Stimulated activated CD8-positive, alpha-beta memory T cell treated with anti-CD3 and anti-CD28 coated beads, Interleukin-4, amount 100 ng/mL, for 1 hour (primary cell): ENCODE results near the gene DENR.
"Not testable (repeated sequence)": the region's sequence is repeated elsewhere in the genome, so short reads cannot be mapped to it uniquely, and the experiment has no call there.

ENCODE experiments used
- DNase-seq, 2 donors: peaks; one replicate each; pipeline ENCODE4 v3.0.0-alpha.2; 2020; ENCODE audit warnings: low read depth in 2 of 2, low spot score in 1 of 2

The DENR gene

DNA sequence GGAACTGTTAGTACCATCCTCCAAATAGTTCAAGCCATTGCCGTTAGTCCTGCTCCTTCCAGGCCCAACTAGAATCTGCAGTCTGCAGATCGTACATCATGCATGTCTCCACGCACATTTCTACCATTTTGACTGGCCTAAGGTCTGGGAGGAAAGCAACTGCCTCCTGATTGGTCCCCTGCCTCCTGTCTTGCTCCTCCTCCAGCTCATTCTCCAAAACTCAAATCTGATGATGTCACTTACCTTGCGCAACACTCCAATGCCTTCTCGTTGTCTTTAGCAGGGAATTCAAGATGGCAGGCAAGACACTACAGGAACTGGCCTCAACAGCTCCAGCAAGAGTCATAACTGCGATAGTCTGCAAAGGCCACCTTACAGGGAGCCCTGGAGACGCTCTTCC lies 12.3 kb upstream of the DENR start:
- DNase-seq = no peak

DNA sequence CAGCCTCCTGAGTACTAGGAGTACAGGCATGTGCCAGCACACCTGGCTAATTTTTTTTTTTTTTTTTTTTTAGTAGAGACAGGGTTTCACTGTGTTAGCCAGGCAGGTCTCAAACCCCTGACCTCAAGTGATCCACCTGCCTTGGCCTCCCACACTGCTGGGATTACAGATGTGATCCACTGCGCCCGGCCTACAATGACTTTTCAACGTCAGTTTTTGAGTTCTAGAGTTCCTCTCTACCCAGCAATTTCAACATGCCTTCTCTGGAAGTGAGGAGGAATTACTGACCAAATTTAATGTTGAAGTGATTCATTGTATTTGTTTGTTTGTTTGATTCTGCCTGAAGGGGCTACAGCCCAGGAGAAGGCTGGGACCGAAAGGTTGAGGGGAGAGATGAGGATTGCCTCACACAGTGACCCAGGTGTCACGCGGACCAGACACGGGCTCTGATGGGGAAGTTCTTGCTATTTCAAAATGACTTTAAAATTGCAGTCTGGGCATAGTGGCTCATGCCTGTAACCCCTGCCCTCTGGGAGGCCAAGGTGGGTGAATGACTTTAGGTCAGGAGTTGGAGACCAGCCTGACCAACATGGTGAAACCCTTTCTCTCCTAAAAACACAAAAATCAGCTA lies 8.6 kb upstream of the DENR start:
- DNase-seq = no peak

DNA sequence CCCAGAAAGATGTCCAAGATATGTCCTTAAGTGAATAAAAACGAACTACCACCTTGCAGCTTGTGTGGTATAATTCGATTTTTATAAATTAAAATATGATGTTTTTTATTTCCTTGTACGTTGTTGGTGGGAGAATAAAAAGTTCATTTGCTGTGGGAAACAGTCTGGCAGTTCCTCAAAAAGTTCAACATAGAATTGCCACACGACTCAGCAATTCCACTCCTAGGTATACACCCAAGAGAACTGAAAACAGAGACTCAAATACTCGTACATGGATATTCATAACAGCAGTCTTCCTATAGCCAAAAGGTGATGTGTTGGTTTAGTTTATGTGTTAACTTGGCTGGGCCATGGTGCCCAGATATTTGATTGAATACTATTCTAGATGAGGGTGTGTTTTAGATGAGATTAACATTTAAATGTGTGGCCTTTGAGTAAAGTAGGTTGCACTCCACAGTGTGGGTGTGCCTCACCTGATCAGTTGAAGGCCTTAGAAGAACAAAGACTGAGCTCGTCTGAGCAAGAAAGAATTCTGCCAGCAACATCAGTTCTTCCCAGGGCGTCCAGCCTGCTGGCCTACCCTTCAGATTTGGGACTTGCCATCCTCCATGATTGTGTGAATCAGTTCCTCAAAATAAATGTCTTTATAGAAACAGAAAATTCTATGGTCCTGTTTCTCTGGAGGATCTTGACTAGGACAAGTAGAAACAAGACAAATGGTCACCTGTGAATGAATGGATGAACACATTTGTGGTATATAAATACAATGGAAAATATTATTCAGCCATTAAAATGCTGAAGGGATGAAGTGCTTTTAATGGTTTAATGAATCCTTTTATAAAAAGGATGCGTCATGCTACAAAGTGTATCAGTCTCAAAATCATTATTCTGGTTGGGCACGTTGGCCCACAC lies 5.1 kb upstream of the DENR start:
- DNase-seq = no peak

DNA sequence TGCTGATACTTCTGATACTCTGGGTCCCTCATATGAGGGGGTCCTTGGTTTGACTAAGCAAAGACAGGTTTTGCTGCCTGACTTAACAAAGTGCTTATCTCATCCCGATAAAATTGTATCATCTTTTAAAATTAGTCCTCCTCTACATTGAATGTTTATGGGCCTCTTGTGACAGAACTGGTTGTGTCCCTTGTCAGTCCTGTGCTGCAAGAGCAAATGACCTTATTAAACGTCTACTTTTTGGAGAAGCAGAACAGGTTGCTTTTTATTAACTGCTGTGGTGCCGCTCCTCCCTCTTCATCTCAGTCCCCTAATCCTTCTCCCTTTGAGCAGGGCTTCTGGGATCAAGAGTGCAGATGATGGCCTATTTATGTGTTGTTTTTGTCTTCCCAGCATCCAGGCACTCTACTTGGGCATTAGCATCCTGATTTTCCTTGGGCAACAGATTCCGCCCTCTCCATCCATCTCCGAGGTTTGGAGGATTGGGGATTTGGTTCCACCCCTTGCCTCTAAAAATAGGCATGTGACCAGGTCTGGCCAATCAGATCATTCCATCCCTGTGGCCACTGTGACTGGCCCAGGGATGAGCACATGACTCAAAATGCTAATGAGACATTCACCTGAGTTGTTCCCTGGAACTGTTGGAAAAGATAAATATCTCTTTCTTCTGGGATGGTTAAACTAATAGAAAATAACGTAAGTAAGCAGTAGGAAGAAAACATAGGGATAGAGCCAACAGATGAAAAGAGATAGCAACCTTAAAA lies 2.9 kb upstream of the DENR start:
- DNase-seq = no peak

DNA sequence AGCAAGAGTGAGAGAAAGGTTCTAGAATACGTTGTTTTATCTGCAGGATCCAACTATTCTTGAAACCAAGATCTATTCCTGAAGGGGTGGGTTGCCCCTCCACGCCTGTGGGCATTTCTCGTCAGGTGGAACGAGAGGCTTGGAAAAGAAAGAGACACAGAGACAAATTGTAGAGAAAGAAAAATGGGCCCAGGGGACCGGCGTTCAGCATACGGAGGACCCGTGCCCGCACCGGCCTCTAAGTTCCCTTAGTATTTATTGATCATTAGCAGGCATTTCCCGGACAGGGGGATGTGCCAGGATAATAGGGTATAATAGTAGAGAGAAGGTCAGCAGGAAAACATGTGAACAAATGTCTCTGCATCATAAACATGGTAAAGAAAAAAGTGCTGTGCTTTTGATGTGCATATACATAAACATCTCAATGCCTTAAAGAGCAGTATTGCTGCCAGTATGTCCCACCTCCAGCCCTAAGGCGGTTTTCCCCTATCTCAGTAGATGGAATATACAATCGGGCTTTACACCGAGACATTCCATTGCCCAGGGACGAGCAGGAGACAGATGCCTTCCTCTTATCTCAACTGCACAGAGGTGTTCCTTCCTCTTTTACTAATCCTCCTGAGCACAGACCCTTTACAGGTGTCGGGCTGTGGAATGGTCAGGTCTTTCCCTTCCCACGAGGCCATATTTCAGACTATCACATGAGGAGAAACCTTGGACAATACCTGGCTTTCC lies 1.7 kb upstream of the DENR start:
- not testable (repeated sequence) for DNase-seq

DNA sequence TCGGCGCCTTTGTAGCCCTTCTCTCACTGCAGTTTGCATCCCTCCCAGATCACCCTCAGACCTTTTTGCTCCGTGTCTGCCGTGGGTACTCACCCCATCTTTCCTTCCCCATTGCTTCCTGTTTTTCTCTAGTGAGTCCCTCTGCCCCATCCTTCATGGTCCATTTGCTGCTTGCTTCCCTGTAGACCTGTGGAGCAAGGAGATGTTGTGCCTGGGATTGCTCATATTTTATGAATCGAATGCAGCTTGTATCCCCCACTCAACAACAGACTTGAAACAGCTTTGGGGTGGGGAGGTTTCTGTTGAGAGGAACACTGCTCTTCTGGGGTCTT lies 661 bp downstream of the DENR start:
- no peak for DNase-seq

DNA sequence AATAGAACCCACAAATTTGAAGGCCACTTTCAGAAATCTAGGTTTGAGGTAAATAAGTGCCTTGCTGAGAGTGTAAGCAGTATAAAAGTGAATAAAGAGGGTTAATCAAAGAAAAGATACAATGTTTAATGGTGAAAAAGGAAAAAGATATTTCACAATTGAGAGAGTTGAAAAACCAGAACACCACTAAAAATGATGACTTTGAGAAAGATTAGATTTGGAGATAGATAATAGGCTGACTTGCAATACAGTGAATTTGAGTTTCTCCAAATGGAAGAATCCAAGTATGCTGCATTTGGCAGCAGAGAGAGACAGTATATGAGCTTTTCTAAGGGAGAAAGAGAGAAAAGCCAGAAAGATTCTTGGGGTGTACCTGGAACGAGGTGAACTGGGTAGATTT lies 2.2 kb downstream of the DENR start:
- DNase-seq = no peak

DNA sequence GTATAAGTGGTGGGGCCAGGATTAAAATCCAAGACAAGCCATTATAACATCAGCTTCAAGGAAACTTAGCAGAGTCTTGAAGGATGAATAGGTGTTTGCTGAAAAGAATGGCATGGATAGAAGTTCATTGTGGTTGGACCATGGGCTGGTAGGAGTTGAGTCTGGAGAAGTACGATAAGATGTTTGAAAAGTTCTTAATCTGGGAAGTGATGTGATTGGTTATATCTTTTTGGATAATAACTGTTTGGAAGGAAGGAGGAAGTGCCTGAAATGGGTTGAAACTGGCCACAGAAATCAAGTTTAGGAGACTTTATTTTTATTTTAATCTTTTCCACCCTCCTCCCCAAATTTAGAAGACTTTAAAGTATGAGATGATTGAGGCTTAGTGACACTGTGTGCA lies 4.9 kb downstream of the DENR start:
- DNase-seq = no peak

DNA sequence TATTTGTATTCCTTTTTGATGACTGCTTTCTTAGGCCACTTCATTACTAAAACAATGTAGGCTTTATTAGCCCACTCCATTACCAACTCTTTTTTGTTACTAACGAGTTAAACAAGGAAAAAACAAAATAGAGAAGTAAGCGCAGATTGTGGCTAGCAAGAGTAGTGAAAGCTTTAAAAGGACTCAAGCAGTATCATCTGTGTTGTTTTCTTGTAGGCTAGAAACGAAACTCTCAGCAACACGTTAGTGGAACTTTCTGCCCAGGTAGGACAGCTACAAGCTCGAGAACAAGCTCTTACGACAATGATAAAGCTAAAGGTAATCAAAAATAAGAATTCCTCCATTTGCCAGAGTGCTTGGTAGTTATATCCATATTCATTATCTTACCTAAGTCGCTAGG lies 32.9 kb downstream of the DENR start:
- no peak for DNase-seq

DNA sequence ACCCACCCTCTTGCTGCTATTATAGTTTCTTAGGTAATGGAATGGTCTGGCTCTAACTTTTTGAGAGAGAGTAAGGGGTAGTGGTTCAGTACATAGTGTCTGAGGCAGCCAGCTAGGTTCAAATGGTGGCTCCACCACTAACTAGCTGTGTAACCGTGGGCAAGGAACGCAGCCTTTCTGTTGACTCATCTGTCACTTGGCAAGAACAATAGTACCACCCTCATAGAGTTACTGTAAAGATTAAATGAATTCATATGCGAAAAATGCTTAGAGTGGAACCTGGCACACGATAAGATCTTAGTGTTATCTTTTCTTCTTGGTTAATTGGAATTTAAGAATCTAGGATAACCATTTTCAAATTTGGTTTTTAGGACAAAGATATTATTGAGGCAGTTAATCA lies 35.8 kb downstream of the DENR start:
- DNase-seq = no peak

DNA sequence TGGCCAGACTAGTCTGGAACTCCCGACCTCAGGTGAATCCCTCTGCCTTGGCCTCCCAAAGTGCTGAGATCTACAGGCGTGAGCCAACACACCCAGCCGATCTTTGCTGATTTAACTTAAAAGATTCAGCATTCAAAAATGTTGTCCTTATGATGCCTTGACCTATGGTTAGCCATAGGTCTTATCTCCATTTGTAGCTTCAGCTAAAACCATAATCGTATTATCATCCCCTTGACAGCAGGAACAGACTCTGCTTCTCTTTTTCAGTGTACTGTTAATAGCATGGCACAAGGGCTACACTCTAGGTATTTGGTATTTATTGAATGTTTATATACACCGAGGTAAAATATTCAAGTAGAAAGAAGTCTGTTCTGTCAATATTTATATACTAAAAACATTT lies 37.0 kb downstream of the DENR start:
- no peak for DNase-seq

DNA sequence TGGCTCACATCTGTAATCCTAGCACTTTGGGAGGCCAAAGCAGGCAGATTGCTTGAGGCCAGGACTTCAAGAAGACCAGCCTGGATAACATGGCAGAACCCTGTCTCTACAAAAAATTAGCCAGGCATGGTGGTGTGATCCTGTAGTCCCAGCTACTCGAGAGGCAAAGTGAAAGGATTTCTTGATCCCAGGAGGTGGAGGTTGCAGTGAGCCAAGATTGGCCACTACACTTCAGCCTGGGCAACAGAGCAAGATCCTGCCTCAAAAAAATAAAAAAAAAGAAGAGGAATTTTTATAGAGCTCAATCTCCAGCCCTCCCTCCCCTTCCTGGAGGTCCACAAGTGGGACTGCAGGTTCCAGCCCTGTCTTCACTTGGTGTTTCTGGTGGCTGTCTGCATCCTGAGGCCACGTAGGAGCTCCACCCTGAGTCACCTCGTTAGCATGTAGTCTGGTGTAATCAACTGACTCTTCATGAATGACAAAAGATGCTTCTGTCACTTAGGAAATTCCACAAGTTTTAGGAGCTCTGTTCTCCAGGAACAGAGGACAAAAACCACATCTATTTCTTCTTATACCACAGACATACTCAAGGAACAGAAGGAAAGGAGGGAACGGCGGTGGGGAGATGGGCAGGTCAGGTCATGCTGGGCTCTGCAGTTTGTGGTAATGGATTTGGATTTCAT lies 37.9 kb downstream of the DENR start:
- no peak for DNase-seq

DNA sequence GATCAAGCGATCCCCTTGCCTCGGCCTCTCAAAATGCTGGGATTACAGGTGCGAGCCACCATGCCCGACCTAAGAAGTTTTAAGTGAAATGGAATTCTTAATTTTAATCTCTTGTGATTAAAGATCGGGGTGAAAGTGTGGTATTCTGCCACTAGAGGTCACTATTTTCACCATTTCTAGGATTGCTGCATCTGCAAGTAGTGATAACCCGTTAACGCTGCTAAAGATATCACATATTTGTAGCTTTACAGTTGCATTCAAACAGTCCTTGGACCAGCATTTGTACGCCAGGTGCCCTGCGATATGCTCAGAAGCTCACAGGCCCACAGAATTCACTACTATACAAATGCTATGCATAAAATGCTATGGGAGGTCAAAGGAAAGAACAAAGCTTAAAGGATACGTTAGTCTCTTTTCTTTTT lies 41.1 kb downstream of the DENR start:
- DNase-seq = no peak

DNA sequence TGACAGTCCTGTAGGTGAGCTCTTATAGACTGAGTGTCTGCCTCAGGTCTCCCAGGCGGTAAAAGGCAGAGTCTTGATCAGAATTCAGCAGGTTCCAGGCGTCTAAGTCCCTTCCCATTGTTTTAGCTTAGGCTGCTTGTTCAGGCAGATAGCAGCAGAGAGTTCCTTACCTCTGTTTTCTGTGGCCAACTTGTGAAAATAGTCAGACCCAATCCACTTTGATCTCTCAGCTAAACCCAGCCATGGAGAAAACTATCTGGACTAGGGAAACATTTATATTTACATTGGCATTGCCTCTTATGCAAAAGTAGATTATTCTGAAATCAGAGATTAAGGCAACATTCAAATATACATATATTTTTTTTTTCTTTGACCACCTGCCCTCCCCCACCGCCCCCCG lies 43.2 kb downstream of the DENR start:
- DNase-seq = no peak

DNA sequence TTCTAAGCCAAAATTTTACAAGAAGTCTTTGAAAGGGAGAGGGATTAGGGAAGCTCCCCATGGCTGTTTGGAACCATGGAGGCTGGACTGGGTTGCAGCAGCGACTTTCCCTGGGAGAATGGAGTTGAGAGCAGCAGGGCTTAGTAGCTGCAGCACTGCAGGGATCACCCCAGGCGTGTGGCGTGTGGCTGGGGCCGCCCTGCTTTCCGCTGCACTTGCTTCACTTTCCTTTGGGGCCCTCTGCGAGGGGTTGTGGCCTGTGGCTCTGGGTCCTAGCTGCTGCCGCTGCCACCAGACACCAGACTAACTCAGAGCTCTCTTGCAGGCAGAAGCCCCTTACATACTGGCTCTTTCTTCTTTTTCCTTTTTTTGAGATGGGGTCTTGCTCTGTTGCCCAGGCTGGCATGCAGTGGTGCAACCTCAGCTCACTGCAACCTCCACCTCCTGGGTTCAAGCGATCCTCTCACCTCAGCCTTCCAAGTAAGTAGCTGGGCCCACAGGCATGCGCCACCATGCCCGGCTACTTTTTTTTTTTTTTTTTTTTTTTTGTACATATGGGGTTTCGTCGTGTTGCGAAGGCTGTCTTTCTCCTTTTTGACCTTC lies 47.1 kb downstream of the DENR start:
- no peak for DNase-seq

DNA sequence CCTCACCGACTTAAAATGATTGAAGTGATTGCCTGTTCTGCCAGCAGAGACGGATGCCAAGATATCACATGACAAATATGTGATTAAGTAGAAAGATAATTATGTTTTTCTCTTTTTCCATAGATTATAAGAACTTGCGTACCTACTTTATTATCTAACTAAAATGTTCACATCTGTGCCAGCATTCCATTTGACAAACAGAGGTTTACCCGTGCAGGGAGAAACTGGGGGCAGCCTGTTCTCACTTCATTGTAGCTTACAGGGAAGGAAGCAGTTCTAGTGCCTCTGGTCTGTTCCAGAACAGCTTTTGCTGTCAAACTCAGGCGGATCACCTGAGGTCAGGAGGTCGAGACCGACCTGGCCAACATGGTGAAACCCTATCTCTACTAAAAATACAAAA lies 51.3 kb downstream of the DENR start:
- DNase-seq = no peak

DNA sequence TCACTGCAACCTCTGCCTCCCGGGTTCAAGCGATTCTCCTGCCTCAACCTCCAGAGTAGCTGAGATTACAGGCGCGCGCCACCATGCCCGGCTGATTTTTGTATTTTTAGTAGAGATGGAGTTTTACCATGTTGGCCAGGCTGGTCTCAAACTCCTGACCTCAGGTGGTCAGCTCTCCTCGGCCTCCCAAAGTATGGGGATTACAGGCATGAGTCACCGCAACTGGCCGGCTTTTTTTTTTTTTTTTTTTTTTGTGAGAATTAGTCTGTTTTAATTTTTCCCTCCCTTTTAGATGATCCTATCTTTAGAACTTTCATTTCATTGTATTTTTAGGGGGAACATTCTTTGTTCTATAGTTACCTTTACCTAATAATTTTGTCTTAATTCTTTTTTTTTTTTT lies 52.3 kb downstream of the DENR start:
- not testable (repeated sequence) for DNase-seq

DNA sequence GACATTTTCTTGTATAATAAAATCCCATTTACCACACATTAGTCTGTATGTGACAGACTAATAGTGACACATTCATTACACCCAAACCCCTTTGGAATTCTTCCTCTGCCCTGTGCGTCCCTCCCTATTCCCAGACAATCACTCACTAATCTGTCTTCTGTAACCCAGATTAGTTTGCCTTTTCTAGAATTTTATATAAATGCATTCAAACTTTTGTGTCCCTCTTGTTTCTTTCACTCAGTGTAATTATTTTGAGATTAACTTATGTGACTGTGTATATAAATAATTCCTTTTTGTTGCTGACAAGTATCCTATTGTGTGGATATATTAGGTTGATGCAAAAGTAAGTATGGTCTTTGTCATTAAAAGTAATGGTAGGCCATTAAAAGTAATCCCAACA lies 55.0 kb downstream of the DENR start:
- DNase-seq = no peak

DNA sequence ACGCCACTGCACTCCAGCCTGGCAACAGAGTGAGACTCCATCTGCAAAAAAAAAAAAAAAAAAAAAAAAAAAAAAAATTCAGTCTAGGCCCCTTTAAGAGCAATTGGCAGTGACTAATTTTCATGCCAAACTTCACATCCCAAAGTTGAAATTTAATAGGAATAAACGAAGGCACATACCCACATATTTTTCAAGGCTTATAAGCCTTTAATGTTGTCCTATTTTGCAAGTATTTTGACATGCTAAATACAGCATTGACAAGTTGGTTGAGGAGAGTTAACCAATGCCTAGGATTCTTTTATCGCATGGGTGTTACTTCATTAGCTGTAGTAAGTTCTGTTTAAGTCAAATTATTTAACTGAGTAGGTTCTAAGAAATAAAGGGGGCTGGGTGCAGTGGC lies 59.2 kb downstream of the DENR start:
- no peak for DNase-seq

DNA sequence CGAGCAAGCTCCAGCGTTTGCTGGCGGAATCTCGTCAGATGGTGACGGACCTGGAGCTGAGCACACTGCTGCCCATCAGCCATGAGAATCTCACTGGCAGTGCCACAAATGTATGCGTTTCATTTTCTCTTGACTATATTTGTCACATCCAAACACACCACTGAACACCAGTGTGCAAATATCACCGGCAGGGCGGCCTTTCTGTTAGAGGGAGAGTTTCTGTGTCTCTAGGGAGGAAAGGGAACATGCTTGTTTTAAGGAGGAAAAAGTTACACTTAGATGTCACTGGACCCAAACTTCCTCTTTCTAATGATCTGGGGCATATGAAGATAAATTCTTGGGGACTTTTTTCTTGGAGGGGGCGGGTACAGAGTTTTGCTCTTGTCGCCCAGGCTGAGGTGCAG lies 60.7 kb downstream of the DENR start:
- no peak for DNase-seq
